NCI-H1694 (cell line): ENCODE data around the gene ANKRD33B.
"Not testable (repeated sequence)": the region's sequence is repeated elsewhere in the genome, so short reads cannot be mapped to it uniquely, and the experiment has no call there.

Experiments
- DNase-seq: peaks from one replicate; lab custom pipeline; 2025; lab: John Stamatoyannopoulos, UW

ANKRD33B gene

DNA sequence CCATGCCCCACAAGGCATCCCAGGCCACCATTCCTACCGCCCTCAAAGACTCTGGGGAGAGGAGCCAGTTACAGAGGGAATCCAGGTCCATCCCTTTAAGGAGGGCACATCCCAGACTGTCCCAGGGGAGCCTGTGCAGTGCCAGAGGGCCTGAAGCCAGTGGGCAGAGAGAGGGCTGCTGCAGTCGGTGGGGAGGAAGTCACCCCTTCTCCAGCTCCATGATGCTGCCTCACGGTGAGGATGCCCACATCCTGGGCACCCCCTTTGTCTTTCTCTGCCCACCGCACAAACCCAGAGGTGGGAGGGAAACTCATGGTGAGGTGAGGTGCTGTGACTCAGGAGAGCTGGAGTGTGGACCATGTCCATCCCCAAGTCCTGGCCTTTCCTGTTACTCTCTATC, 26.2 kb upstream of the ANKRD33B start:
- DNase-seq, result no peak

DNA sequence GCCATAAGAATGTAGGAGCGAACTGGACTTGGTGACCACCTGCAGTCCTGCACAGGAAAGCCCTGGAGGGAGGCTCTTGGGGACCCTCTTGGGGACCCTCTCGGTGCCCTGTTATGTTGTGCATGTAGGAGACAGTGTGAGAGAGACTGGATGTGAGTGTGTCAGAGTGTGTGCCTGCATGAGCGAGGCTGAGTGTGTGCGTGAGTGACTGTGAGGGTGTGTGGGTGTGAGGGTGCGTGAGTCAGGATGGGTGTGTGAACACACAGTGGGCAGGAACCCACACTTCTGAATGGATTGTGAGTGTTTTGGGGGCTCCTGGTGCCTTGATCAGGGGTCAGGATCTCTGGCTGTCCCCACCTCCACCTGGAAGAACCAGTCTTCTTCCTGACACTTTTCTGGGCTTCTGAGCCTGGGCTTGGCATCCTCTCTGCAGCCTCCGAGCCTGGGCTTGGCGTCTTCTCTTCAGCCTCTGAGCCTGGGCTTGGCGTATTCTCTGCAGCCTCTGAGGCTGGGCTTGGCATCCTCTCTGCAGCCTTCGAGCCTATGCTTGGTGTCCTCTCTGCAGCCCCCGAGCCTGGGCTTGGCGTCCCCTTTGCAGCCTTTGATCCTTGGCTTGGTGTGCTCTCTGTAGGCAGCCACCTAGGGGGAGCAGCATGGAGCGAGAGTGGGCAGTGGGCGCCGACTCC, 25.6 kb upstream of the ANKRD33B start:
- no peak for DNase-seq

DNA sequence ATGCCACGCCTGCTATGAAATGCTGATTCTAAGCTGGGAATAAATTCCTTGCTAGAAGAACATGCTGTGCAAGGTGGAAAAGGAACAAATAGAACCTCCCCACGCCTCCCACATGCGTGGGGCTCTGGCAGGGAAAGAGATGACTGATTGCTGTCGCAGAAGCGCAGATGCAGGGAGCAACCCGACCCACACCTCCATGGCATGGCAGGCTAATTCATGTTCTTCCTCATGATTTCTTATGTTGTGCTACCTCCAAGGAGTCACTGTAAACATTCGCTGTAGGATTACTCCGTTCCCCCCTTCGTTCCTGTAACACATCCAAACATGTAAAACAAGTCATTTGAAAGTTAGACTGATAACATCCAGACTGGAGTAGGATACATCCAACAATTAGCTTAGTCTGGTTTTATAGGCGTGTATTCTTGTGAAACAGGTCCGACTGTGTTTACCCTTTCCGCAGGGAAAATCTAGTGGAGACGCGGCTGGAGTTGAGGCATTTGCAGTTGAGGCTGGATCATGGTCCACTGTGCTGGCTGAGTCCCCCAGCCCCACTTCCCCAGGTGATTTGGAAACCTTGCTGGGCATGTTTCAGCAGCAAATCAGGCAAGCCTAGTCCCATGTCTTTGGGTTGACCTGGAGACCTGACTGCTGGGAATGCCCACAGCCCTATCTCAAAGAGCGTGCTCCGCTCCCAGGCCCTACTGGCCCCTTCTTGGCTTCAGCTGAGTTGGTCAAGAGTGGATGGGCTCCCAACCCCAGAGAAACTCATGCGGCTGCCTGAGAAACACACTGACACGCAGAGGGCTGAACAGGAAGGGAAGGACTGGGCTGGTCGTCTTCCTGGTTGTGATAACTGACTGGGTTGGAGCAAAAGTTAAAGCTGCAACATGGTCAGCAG, 24.8 kb upstream of the ANKRD33B start:
- DNase-seq, result no peak

DNA sequence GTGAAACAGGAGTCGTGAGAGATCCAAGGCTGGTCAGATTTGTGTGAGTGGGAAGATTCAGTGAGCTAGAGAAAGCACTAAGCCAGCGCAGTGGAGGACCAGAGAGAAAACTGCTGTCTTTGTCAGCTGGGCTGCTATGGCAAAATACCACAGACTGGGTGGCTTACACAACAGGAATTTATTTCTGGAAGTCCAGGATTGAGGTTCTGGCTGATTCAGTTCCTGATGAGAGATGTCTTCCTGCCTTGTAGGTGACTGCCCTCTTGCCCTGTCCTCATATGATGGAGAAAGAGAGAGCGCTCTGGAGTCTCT, 24.2 kb upstream of the ANKRD33B start:
- no peak for DNase-seq

DNA sequence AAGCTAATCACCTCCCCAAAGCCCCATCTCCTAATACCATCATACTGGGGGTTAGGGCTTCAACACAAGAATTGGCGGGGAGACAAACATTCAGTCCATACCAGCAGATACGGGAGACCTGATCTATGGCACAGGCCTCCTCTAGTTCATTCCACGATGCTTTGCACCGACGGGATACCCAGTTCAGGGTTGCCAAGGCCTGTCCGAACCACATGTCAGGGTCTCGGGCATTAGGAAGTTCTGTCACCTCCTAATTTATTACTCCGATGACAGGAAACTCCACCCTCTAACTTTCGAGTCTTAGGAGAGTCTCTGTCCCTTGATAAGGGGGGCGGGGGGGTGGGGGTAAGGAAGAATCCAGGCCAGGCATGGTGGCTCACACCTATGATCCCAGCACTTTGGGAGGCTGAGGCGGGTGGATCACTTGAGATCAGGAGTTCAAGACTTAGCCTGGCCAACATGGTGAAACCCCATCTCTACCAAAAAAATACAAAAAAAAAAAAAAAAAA, 23.8 kb upstream of the ANKRD33B start:
- DNase-seq, result no peak

DNA sequence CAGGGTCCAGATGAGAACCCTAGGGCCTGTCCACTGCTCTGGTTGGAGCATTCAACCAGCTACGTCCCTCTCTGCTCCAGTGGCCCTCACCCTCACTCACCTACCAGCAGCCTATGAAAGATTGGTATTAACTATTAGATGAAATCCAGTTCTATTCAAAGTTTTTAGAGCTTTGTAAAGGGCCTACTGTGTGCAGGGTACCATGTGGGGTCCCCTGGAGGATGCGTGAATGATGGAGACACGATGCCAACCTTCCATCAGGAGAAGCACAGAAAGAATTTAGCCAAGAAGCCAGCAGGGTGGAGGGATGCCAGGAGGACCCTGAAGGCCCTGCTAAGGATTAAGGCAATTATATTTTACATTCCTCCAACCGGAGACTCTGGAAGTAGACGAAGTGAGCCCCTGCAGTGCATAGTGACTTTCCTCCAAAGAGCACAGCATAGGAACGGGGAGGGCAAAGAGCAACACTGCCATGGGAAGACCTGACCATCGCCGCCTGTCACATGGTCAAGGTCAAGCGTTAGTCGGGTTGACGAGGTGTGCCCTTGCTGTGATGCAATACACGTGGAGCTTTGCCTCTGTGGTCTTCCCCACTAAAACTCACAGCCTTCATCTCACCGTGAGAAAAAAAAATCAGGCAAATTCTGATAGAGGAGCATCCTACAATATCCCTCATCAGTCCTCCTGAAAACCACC, 22.8 kb upstream of the ANKRD33B start:
- no peak for DNase-seq

DNA sequence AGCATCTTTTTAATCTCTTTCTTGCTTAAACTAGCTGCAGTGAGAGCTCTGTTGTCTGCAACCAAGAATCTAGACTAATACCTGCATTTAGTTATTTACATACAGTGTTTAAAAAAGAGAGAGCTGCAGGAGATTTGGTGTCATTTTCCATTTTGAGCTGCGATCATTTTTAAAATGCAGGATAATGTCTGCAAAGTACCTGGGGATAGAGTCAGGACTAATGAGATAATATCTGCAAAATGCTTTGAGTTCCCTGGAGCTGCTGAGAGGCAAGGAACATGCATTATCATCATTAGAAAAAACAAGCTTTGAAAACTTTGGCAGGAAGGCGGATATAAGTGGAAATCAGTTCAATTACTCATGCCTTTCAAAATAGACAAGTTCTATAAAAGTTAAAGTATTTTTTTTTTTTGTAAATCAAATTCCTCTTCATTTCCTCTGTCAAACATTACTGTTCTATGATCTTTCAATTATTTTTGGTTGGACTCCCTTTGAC, 21.8 kb upstream of the ANKRD33B start:
- DNase-seq, result no peak

DNA sequence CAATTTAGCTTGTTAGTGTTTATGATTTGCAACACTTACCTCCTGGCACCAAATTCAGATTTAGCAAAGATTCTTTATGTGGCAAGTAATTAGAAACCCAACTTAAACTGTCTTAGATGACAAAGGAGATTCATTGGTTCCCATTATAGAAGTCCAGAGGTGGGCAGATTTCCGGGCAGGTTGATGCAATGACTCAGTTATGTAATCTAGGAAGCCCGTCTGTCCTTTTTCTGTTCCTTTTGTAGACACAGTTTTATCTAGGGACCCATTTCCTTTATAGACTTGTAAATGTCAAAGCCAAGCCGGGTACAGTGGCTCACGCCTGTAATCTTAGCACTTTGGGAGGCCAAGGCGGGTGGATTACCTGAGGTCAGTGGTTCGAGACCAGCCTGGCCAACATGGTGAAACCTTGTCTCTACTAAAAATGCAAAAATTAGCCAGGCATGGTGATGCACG, 20.3 kb upstream of the ANKRD33B start:
- no peak for DNase-seq

DNA sequence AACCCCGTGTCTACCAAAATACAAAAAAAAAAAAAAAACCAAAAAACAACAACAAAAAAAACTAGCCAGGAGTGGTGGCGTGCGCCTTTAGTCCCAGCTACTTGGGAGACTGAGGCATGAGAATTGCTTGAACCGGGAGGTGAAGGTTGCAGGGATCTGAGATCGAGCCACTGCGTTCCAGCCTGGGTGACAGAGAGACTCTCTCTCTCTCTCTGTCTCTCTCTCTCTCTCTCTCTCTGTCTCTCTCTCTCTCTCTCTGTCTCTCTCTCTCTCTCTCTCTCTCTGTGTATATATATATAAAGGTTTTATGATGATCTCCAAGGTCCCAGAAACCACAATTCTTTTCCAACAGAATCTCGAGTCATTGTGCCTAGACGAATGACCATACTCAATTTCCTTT, 18.8 kb upstream of the ANKRD33B start:
- DNase-seq, result no peak

DNA sequence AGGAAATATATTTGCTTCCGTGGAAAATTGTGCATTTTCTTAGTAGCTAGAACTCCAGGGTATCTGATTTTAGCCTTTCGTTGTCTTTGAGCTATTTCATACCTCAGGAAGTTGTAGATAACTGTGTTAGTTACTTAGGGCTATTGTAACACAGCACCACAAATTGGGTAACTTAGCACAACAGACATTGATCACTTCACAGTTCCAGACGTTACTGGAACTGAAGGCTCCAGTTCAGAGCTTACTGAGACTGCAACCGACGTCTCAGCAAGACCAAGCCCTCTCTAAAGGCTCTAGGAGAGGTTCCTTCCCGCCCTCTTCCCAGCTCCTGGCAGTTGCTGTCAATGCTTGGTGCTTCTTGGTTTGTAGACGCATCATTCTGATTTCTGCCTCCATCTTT, 17.7 kb upstream of the ANKRD33B start:
- DNase-seq, result no peak

DNA sequence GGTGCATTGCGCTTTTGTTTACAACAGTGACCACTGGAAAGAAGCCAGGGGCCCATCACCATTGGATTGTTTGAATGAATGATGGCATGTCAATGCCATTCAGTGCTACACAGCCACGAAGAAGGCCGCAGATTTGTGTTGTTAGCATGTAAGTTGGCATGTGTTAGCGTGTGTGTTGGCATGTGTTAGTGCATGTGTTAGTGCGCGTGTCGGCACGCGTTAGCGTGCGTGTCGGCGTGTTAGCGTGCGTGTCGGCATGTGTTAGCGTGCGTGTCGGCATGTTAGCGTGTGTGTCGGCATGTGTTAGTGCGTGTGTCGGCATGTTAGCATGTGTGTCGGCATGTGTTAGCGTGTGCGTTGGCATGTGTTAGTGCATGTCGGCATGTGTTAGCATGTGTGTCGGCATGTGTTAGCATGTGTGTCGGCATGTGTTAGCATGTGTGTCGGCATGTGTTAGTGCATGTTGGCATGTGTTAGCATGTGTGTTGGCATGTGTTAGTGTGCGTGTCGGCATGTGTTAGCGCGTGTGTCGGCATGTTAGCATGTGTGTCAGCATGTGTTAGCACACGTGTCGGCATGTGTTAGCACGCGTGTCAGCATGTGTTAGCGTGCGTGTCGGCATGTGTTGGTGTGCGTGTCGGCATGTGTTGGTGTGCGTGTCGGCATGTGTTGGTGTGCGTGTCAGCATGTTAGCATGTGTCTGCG, 15.3 kb upstream of the ANKRD33B start:
- no peak for DNase-seq

DNA sequence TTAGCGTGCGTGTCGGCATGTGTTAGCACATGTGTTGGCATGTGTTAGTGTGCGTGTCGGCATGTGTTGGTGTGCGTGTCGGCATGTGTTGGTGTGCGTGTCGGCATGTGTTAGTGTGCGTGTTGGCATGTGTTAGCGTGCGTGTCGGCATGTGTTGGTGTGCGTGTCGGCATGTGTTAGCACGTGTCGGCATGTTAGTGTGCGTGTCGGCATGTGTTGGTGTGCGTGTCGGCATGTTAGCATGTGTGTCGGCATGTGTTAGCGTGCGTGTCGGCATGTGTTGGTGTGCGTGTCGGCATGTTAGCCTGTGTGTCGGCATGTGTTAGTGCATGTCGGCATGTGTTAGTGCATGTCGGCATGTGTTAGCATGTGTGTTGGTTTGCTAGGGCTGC, 14.8 kb upstream of the ANKRD33B start:
- not testable (repeated sequence) for DNase-seq

DNA sequence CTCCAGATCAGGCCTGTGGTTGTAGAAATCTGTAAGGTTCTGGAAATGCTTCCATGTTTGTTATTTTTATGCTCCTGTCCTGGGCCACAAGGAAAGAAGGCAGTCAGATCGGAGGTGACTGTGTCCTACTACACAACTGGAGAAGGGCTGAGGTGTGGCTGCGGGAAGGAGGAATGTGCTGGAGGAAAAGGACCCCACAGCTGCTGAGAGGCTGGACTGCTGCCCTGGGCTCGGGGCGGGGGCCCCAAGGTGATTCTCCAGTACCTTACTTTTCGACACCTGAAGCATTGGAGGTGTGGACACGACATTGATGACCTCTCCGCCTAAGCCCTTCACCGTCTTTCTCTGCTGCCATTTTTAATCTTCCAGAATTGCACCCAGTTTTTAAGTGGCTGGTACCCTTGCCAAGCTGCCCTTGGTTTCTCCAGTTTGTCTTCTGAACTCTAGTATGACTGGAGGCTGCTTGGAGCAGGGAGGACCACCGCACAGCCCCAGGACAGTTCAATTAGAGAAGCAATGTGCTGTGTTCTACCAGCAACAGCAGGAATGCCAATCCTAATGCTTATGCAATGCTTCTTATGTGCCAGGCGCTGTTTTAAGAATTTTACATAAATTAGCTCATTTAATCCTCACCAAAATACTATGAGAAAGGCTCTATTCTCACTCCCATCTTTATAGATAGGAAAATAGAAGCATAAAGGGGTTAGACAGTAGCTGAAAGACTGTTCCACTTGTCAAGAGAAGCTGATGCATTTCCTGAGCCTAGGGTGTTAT, 13.5 kb upstream of the ANKRD33B start:
- no peak for DNase-seq

DNA sequence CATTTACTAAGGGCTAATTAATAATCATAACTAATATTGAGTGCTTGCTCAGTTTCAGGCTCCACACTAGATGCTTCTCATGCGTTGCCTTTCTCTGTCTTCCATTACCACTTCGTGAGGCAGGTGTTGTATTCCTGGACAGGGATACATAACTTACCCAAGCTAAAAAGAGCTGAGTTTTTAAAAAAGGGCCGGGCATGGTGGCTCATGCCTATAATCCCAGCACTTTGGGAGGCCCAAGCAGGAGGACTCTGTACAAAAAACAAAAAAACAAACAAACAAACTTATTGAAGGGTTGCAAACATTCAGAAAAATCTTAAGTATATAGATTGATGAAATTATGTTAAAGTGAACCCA, 12.1 kb upstream of the ANKRD33B start:
- no peak for DNase-seq

DNA sequence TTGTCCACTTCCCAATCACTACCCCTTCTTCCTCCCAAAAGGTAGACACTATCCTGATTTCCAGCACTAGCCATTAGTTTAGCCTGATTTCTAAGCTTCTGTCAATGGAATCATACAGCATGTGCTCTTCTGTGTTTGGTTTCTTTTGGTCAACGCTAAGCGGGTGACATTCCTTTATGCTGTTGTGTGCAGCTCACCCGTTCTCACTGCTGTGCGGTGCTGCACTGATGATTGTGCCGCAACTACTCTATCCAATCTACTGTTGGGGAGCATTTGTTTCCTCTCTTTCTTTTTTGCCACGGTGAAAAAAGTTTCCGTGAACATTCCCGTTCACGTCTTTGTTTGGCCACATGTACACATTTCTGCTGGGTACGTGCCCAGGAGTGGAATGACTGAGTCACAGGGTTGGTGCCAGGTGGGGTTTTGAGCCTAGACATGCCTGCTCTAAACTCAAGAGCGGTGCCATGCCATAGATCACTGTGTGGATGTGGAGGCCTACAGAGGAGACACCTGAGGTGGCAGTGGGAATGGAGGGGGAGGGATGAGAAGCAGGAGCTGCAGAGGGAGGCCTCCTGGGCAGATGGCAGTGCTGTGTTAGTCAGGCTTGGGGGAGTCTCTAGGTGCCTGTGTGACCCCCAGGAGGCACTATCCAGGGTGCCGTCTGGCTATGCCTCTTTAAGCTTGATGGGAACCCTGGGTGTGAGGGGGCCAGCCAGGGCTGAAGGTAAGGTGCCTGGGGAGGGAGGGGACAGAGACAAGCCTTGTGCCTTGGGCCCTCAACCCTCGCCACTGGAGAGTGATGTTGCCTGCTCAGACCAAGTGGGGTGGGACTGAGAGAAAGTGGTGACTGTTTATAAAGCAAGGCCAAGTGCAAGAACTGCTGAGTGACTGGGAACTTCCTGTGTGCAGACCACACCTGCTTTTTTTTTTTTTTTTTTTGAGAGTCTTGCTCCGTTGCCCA, 11.4 kb upstream of the ANKRD33B start:
- no peak for DNase-seq

DNA sequence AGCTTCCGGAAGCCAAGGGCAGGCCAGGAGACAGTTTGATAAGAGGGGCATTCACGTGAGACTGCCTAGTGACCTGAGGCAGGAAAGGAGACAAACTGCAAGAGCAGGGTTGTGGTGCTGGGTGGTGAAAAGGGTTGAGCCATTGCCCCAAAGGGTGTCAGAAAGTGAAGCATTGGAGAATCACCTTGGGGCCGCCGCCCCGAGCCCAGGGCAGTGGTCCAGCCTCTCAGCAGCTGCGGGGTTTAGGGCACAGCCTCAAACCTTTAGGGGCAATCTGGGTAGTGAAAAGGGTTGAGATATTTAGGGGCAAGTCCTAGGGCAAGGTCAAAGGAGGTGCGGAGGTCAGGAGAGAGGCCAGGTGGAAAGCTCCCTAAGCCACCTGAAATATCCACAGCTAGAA, 10.4 kb upstream of the ANKRD33B start:
- no peak for DNase-seq

DNA sequence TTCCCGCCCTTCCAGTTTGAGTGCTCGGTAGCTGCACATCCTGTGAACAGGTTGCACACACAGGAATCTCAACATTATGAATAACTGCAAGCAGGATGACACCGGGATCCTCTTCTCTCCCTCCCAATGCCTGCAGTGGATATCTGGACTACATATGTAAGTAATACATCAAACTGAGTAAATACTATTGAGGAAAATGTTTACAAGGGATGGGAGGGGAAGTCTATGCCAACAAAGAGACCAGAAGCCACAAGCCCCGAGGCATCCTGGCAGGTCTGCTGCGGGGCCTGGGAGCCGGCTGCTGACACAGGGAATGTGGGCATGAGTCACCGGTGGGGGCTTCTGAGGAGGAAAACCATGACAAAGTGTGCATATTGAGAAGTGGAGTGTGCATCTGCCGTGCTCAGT, 8.6 kb upstream of the ANKRD33B start:
- peak; percentile 19 for DNase-seq

DNA sequence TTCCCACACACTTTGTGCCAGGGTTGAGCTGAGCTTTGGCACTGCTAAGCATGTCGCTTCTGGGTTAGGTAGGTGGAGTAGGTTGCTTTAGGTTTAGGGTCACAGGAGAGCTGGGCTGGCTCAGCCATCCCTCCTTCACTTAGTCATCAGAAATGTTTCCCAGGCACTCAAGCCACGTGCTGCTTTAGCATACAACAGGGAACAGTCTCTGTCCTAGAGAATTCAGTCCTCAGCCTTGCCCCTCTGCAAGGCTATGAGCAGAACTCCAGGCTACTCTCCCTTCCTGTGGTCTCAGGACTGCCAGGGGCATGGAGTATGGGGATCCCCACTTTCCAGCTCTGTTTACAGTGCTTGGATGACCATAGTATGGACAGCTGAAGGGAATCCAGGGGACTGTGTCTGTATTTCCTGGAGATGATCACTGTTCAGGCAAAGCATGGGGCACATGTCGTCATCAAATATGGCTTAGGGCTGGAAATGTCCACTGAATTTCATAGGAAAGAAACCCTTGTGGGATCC, 7.5 kb upstream of the ANKRD33B start:
- no peak for DNase-seq

DNA sequence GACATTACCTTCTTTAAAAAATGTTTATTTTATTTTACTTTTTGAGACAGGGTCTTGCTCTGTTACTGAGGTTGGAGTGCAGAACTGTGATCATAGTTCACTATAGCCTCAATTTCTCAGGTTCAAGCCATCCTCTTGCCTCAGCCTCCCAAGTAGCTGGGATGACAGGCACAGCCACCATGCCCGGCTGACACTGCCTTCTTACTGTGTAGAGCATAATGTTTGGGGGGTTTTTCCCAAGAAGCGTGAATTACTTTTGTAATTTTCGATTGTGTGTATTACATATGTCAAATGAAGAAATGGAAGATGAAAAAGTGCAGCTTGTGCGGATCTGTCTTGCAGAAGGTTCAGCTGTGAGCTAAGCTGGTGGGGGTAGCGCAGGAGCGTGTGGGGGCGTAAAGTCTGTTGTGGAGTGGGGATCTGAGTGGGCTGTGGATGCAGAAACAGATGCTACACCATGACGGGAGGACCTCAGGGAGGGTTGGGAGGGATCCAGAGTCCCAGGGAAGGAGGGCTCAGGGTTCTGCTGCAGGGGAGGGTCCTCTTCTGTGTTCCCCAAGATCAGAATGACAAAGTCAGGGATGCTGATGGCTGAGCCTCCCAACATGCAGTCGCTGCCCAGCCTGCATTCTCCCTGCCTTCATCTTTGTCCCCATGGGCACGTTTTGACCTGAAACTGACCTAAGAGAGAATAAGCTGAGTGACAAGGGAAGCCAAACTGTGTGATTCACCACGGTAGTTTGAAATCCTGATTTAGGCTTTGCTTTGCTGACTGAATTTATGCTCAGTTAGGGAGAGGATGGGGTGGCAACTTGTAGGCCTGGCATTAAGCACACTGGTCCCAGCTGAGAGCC, 6.8 kb upstream of the ANKRD33B start:
- no peak for DNase-seq
